ENCODE results near the gene CCRL2.
"Not testable (repeated sequence)": the region's sequence is repeated elsewhere in the genome, so short reads cannot be mapped to it uniquely, and the experiment has no call there.

The CCRL2 gene

GRCh38 chr3:46427404-46427803 is 20.3 kb downstream of the CCRL2 start:
- H3K9me3 ChIP-seq (ENCODE audit: control insufficient read depth, low read length); H2AFZ ChIP-seq (ENCODE audit: low read depth, low read length); DNase-seq; H4K8ac ChIP-seq (ENCODE audit: low read length); H2BK120ac ChIP-seq (ENCODE audit: low read depth, low read length); H4K91ac ChIP-seq (ENCODE audit: low read length); H3K4ac ChIP-seq (ENCODE audit: low read depth in 1 of 2, low read length in 2 of 2); H3K4me1 ChIP-seq (ENCODE audit: control insufficient read depth, insufficient read depth, low read depth, low read length); H3K9ac ChIP-seq (ENCODE audit: low read length); H3K36me3 ChIP-seq (ENCODE audit: control insufficient read depth in 1 of 2, insufficient read depth in 2 of 2, low read depth in 1 of 2, low read length in 2 of 2); H3K27me3 ChIP-seq (ENCODE audit: control insufficient read depth in 1 of 2, insufficient read depth in 1 of 2, low read length in 2 of 2); H2BK15ac ChIP-seq (ENCODE audit: low read depth, poor library complexity, severe bottlenecking); H3K27ac ChIP-seq (ENCODE audit: low read length, poor library complexity, severe bottlenecking); H3K18ac ChIP-seq (ENCODE audit: low read depth in 1 of 2, low read length in 2 of 2); H2AK5ac ChIP-seq (ENCODE audit: low read length, severe bottlenecking); H3K23ac ChIP-seq (ENCODE audit: low read length in 2 of 2); H3K79me1 ChIP-seq (replicated peaks; ENCODE audit: low read length, poor library complexity, severe bottlenecking); H2BK5ac ChIP-seq (ENCODE audit: low read depth, low read length, poor library complexity, severe bottlenecking); H2BK12ac ChIP-seq (ENCODE audit: low read length in 2 of 2); H3K14ac ChIP-seq (ENCODE audit: low read length in 2 of 2); H3K4me3 ChIP-seq (ENCODE audit: insufficient read depth in 1 of 2, low read depth in 1 of 2, low read length in 2 of 2); H3K4me2 ChIP-seq (ENCODE audit: low read length, poor library complexity, severe bottlenecking): not testable (repeated sequence)
- WGBS: 81% methylated on average over 2 of the region's 8 CpGs

GRCh38 chr3:46427916-46428833 is 21.1 kb downstream of the CCRL2 start:
- H3K4ac ChIP-seq (ENCODE audit: low read depth in 1 of 2, low read length in 2 of 2): no peak overlapping the region

GRCh38 chr3:46429250-46429649 is 22.2 kb downstream of the CCRL2 start:
- H3K36me3 ChIP-seq (ENCODE audit: control insufficient read depth in 1 of 2, insufficient read depth in 2 of 2, low read depth in 1 of 2, low read length in 2 of 2): no peaks in the 10 kb centered on the region

More at GRCh38 chr3:46427916-46428833, 21.1 kb downstream of the CCRL2 start:
- Histone ChIP-seq H3K23ac (ENCODE audit: low read length in 2 of 2) (no peak overlapping the region), H3K9me3 (ENCODE audit: control insufficient read depth, low read length) (no peaks in the 10 kb centered on the region), H3K36me3 (ENCODE audit: control insufficient read depth in 1 of 2, insufficient read depth in 2 of 2, low read depth in 1 of 2, low read length in 2 of 2) (no peaks in the 10 kb centered on the region), H3K27ac (ENCODE audit: low read length, poor library complexity, severe bottlenecking) (no peak overlapping the region), H4K8ac (ENCODE audit: low read length) (no peak overlapping the region), H3K18ac (ENCODE audit: low read depth in 1 of 2, low read length in 2 of 2) (no peak overlapping the region), H3K14ac (ENCODE audit: low read length in 2 of 2) (peak overlapping the region in 1 of 2 experiments; percentile 41), H2AFZ (ENCODE audit: low read depth, low read length) (no peak overlapping the region), H2AK5ac (ENCODE audit: low read length, severe bottlenecking) (no peak overlapping the region), H3K4me3 (ENCODE audit: insufficient read depth in 1 of 2, low read depth in 1 of 2, low read length in 2 of 2) (no peak overlapping the region), H2BK5ac (ENCODE audit: low read depth, low read length, poor library complexity, severe bottlenecking) (no peak overlapping the region), H2BK15ac (ENCODE audit: low read depth, poor library complexity, severe bottlenecking) (no peak overlapping the region), H4K91ac (ENCODE audit: low read length) (no peak overlapping the region), H2BK120ac (ENCODE audit: low read depth, low read length) (no peak overlapping the region), H3K4me2 (ENCODE audit: low read length, poor library complexity, severe bottlenecking) (no peak overlapping the region), H3K79me1 (replicated peaks; ENCODE audit: low read length, poor library complexity, severe bottlenecking) (no peaks in the 10 kb centered on the region), H3K9ac (ENCODE audit: low read length) (no peak overlapping the region), H2BK12ac (ENCODE audit: low read length in 2 of 2) (no peak overlapping the region), H3K4me1 (ENCODE audit: control insufficient read depth, insufficient read depth, low read depth, low read length) (no peaks in the 10 kb centered on the region), H3K27me3 (ENCODE audit: control insufficient read depth in 1 of 2, insufficient read depth in 1 of 2, low read length in 2 of 2) (peaks cover 0 to 2% of the 10 kb centered on the region in 2 experiments)
- DNase-seq: no peak
- WGBS: 94% methylated on average over 10 of the region's 10 CpGs

GRCh38 chr3:46429671-46430070 is 22.6 kb downstream of the CCRL2 start:
- WGBS: 76% methylated on average over 5 of the region's 5 CpGs
- no peak overlapping the region for H3K14ac ChIP-seq (ENCODE audit: low read length in 2 of 2)
- H4K91ac ChIP-seq (ENCODE audit: low read length): no peak overlapping the region
- H4K8ac ChIP-seq (ENCODE audit: low read length): no peak overlapping the region
- H3K36me3 ChIP-seq (ENCODE audit: control insufficient read depth in 1 of 2, insufficient read depth in 2 of 2, low read depth in 1 of 2, low read length in 2 of 2): no peaks in the 10 kb centered on the region
- no peak overlapping the region for H3K18ac ChIP-seq (ENCODE audit: low read depth in 1 of 2, low read length in 2 of 2)
- no peaks in the 10 kb centered on the region for H3K4me1 ChIP-seq (ENCODE audit: control insufficient read depth, insufficient read depth, low read depth, low read length)
- H3K9me3 ChIP-seq (ENCODE audit: control insufficient read depth, low read length): no peaks in the 10 kb centered on the region
- H2AK5ac ChIP-seq (ENCODE audit: low read length, severe bottlenecking): no peak overlapping the region
- H3K27ac ChIP-seq (ENCODE audit: low read length, poor library complexity, severe bottlenecking): no peak overlapping the region
- no peak overlapping the region for H2BK120ac ChIP-seq (ENCODE audit: low read depth, low read length)
- peaks cover 2 to 9% of the 10 kb centered on the region in 2 experiments for H3K27me3 ChIP-seq (ENCODE audit: control insufficient read depth in 1 of 2, insufficient read depth in 1 of 2, low read length in 2 of 2)
- no peak overlapping the region for H2BK12ac ChIP-seq (ENCODE audit: low read length in 2 of 2)
- no peak overlapping the region for H2BK5ac ChIP-seq (ENCODE audit: low read depth, low read length, poor library complexity, severe bottlenecking)
- no peak for DNase-seq
- no peak overlapping the region for H3K4me3 ChIP-seq (ENCODE audit: insufficient read depth in 1 of 2, low read depth in 1 of 2, low read length in 2 of 2)
- no peaks in the 10 kb centered on the region for H3K79me1 ChIP-seq (replicated peaks; ENCODE audit: low read length, poor library complexity, severe bottlenecking)
- H2AFZ ChIP-seq (ENCODE audit: low read depth, low read length): no peak overlapping the region
- H2BK15ac ChIP-seq (ENCODE audit: low read depth, poor library complexity, severe bottlenecking): no peak overlapping the region
- H3K4ac ChIP-seq (ENCODE audit: low read depth in 1 of 2, low read length in 2 of 2): no peak overlapping the region
- H3K4me2 ChIP-seq (ENCODE audit: low read length, poor library complexity, severe bottlenecking): no peak overlapping the region
- H3K23ac ChIP-seq (ENCODE audit: low read length in 2 of 2): no peak overlapping the region
- no peak overlapping the region for H3K9ac ChIP-seq (ENCODE audit: low read length)

More at GRCh38 chr3:46429250-46429649, 22.2 kb downstream of the CCRL2 start:
- H2BK15ac ChIP-seq (ENCODE audit: low read depth, poor library complexity, severe bottlenecking): no peak overlapping the region
- no peak overlapping the region for H3K27ac ChIP-seq (ENCODE audit: low read length, poor library complexity, severe bottlenecking)
- H3K79me1 ChIP-seq (replicated peaks; ENCODE audit: low read length, poor library complexity, severe bottlenecking): no peaks in the 10 kb centered on the region
- no peak overlapping the region for H3K4me3 ChIP-seq (ENCODE audit: insufficient read depth in 1 of 2, low read depth in 1 of 2, low read length in 2 of 2)
- H3K23ac ChIP-seq (ENCODE audit: low read length in 2 of 2): no peak overlapping the region
- WGBS: 40% methylated on average over 5 of the region's 5 CpGs
- no peaks in the 10 kb centered on the region for H3K4me1 ChIP-seq (ENCODE audit: control insufficient read depth, insufficient read depth, low read depth, low read length)
- H3K9me3 ChIP-seq (ENCODE audit: control insufficient read depth, low read length): no peaks in the 10 kb centered on the region
- H2BK120ac ChIP-seq (ENCODE audit: low read depth, low read length): no peak overlapping the region
- no peak overlapping the region for H4K8ac ChIP-seq (ENCODE audit: low read length)
- H2AK5ac ChIP-seq (ENCODE audit: low read length, severe bottlenecking): no peak overlapping the region
- no peak overlapping the region for H3K14ac ChIP-seq (ENCODE audit: low read length in 2 of 2)
- H3K9ac ChIP-seq (ENCODE audit: low read length): no peak overlapping the region
- H3K4ac ChIP-seq (ENCODE audit: low read depth in 1 of 2, low read length in 2 of 2): no peak overlapping the region
- DNase-seq: no peak
- no peak overlapping the region for H2BK12ac ChIP-seq (ENCODE audit: low read length in 2 of 2)
- H3K4me2 ChIP-seq (ENCODE audit: low read length, poor library complexity, severe bottlenecking): no peak overlapping the region
- no peak overlapping the region for H4K91ac ChIP-seq (ENCODE audit: low read length)
- H3K18ac ChIP-seq (ENCODE audit: low read depth in 1 of 2, low read length in 2 of 2): no peak overlapping the region
- H2BK5ac ChIP-seq (ENCODE audit: low read depth, low read length, poor library complexity, severe bottlenecking): no peak overlapping the region
- H3K27me3 ChIP-seq (ENCODE audit: control insufficient read depth in 1 of 2, insufficient read depth in 1 of 2, low read length in 2 of 2): peaks cover 0 to 5% of the 10 kb centered on the region in 2 experiments
- no peak overlapping the region for H2AFZ ChIP-seq (ENCODE audit: low read depth, low read length)
